K562 (cell line): ENCODE results near the gene ELOB. TPM values are rescaled to one million over a fixed set of nuclear protein-coding genes. Genes with fewer than 3 reads are reported as not detected.

ENCODE experiments used
- ATAC-seq: fragments of 200-7000 bp; cut with Tn5 transposase; 3 replicates; pipeline ENCODE4 v1.9.1; 2020; ENCODE audit warnings: moderate library complexity
- BruUV-seq: library from RNA; stranded (reverse); fragments of 400-500 nt; replicated peaks from 2 replicates; lab custom pipeline; 2021; lab: Mats Ljungman, UMichigan
- CTCF ChIA-PET: fragments of 300-600 bp; formaldehyde crosslinking; extraction: SDS; loops from one replicate; lab custom pipeline; 2021; ENCODE audit warnings: low intra/inter-chr PET ratio; lab: Yijun Ruan, JAX
- POLR2A ChIA-PET: fragments of 300-600, 350-650 bp; sonication (Branson Sonifier 250); formaldehyde crosslinking; extraction: SDS; loops from one replicate; lab custom pipeline; 2021; ENCODE audit warnings: antibody characterized with exemption, inconsistent platforms; lab: Yijun Ruan, JAX
- DNase-seq, 4 experiments: peaks; one replicate each; pipeline versions ENCODE4 v3.0.0 to v3.0.0-alpha.2; 2011 to 2018; ENCODE audit warnings: low spot score in 3 of 4, mixed read lengths in 3 of 4; ENCODE audit errors: extremely low read depth in 1 of 4
- FAIRE-seq: peaks from 2 replicates; lab custom pipeline; 2011; peaks lifted over from hg19 to GRCh38; lab: Jason Lieb, UNC
- H2AFZ ChIP-seq: 2 replicates; pipeline ENCODE4 v1.6.0; 2011; ENCODE audit warnings: low read depth, low read length, control low read depth, inconsistent platforms
- H3K27ac ChIP-seq: fragments of 200-600 bp; 3 replicates; pipeline ENCODE4 v1.8.0; 2011; ENCODE audit warnings: low read depth, mild to moderate bottlenecking, control low read depth, inconsistent platforms, low read length, moderate library complexity, mixed read lengths; ENCODE audit errors: extremely low read depth
- H3K27me3 ChIP-seq, 2 experiments: fragments of 300-600 bp in 1 of 2; 2 replicates in 1 of 2; 3 replicates in 1 of 2; pipeline versions ENCODE4 v1.6.0 to v1.8.0; 2011; ENCODE audit warnings: inconsistent platforms in 2 of 2, low read length in 2 of 2, mild to moderate bottlenecking in 1 of 2, mixed read lengths in 1 of 2, moderate library complexity in 1 of 2; ENCODE audit not compliant: control insufficient read depth in 2 of 2, insufficient read depth in 2 of 2
- H3K36me3 ChIP-seq: fragments of 300-600 bp; 3 replicates; pipeline ENCODE4 v1.8.0; 2011; ENCODE audit warnings: mild to moderate bottlenecking, low read length, inconsistent platforms; ENCODE audit not compliant: control insufficient read depth, insufficient read depth
- H3K4me1 ChIP-seq, 2 experiments: fragments of 200-600 bp in 1 of 2; replicated peaks in 1 of 2; 2 replicates in 1 of 2; 3 replicates in 1 of 2; pipeline versions ENCODE4 v1.5.1 to v1.8.0; 2011; ENCODE audit warnings: inconsistent platforms in 2 of 2, low read length in 2 of 2, mild to moderate bottlenecking in 1 of 2, mixed read lengths in 1 of 2, moderate library complexity in 1 of 2; ENCODE audit not compliant: control insufficient read depth in 2 of 2, insufficient read depth in 2 of 2
- H3K4me2 ChIP-seq: 2 replicates; pipeline ENCODE4 v1.6.1; 2011; ENCODE audit warnings: low read length, control low read depth, inconsistent platforms, mixed read lengths; ENCODE audit not compliant: insufficient read depth
- H3K4me3 ChIP-seq: fragments of 200-600 bp; sonication (generic), shearing (Covaris generic); 2 replicates; pipeline ENCODE4 v1.5.1; 2016; ENCODE audit warnings: control low read depth, inconsistent platforms
- H3K79me2 ChIP-seq: fragments of 200-600 bp; 3 replicates; pipeline ENCODE4 v1.8.0; 2011; ENCODE audit warnings: low read length, inconsistent platforms; ENCODE audit not compliant: control insufficient read depth, insufficient read depth
- H3K9ac ChIP-seq, 2 experiments: 2 replicates each; pipeline versions ENCODE4 v1.6.0 to v1.6.1; 2011; ENCODE audit warnings: low read depth in 2 of 2, low read length in 2 of 2, control low read depth in 1 of 2, inconsistent platforms in 1 of 2, mild to moderate bottlenecking in 1 of 2, mixed read lengths in 1 of 2; ENCODE audit not compliant: insufficient read depth in 1 of 2
- H3K9me1 ChIP-seq: one replicate; pipeline ENCODE4 v1.6.0; 2011; ENCODE audit warnings: inconsistent platforms, mild to moderate bottlenecking, low read length, moderate library complexity; ENCODE audit not compliant: control insufficient read depth, insufficient read depth
- H3K9me3 ChIP-seq: replicated peaks from 2 replicates; pipeline ENCODE4 v1.5.1; 2011; ENCODE audit warnings: low read depth, low read length, inconsistent platforms; ENCODE audit not compliant: control insufficient read depth, insufficient read depth
- H4K20me1 ChIP-seq: replicated peaks from 2 replicates; pipeline ENCODE4 v1.6.1; 2011; ENCODE audit warnings: low read length, inconsistent platforms, mixed read lengths; ENCODE audit not compliant: control insufficient read depth, insufficient read depth
- CBX2 ChIP-seq: fragments of 200-600 bp; sonication (generic); IDR thresholded peaks from one replicate; pipeline ENCODE4 v1.6.1; 2012; ENCODE audit warnings: mild to moderate bottlenecking, low read length, inconsistent platforms; ENCODE audit not compliant: insufficient read depth, poor library complexity, severe bottlenecking
- FOXP4 ChIP-seq: sonication (generic); formaldehyde crosslinking; IDR thresholded peaks from 2 replicates; pipeline ENCODE4 v1.8.0; 2022; ENCODE audit warnings: mild to moderate bottlenecking, missing genetic modification reagents, borderline replicate concordance
- NCOA6 ChIP-seq: fragments of 450-650 bp; IDR thresholded peaks from 2 replicates; pipeline ENCODE4 v1.6.1; 2017; ENCODE audit warnings: mild to moderate bottlenecking
- PCBP2 ChIP-seq: fragments of 200-400 bp; formaldehyde crosslinking; IDR thresholded peaks from 2 replicates; pipeline ENCODE4 v1.6.1; 2018; ENCODE audit warnings: low read length, low read depth, mild to moderate bottlenecking, moderate library complexity; ENCODE audit not compliant: poor library complexity, severe bottlenecking
- RAD51 ChIP-seq: fragments of 450-650 bp; IDR thresholded peaks from 2 replicates; pipeline ENCODE4 v1.7.1; 2016; ENCODE audit warnings: low read depth, mild to moderate bottlenecking, borderline replicate concordance
- RBM17 ChIP-seq: fragments of 200-400 bp; formaldehyde crosslinking; IDR thresholded peaks from 2 replicates; pipeline ENCODE4 v1.6.1; 2017; ENCODE audit warnings: low read depth, mild to moderate bottlenecking, low read length, borderline replicate concordance
- RERE ChIP-seq: sonication (generic); formaldehyde crosslinking; IDR thresholded peaks from 2 replicates; pipeline ENCODE4 v1.8.0; 2023; ENCODE audit warnings: missing genetic modification reagents, mild to moderate bottlenecking, borderline replicate concordance
- SAP30 ChIP-seq: fragments of 200-600 bp; sonication (generic); IDR thresholded peaks from 2 replicates; pipeline ENCODE4 v1.6.1; 2012; ENCODE audit warnings: borderline replicate concordance, low read depth, mild to moderate bottlenecking, moderate library complexity, low read length, control low read depth, inconsistent platforms; ENCODE audit not compliant: insufficient read depth, poor library complexity, severe bottlenecking
- SMAD3 ChIP-seq: fragments of 450-650 bp; formaldehyde crosslinking; conservative IDR thresholded peaks from 2 replicates; pipeline ENCODE4 v1.4.0; 2020; ENCODE audit warnings: mild to moderate bottlenecking
- SNIP1 ChIP-seq: fragments of 450-650 bp; IDR thresholded peaks from 2 replicates; pipeline ENCODE4 v1.7.1; 2017; ENCODE audit warnings: low read depth, mild to moderate bottlenecking
- SRF ChIP-seq, 2 experiments: fragments of 250-450, 450-650 bp in 1 of 2; sonication (Bioruptor Pico) in 1 of 2; sonication (generic) in 1 of 2; formaldehyde crosslinking; IDR thresholded peaks; 2 replicates each; pipeline versions ENCODE4 v1.5.0 to v1.5.1; 2020 to 2022; ENCODE audit warnings: mild to moderate bottlenecking in 1 of 2, missing genetic modification reagents in 1 of 2
- TAL1 ChIP-seq: fragments of 450-650 bp; IDR thresholded peaks from 2 replicates; pipeline ENCODE4 v1.6.1; 2016; ENCODE audit warnings: mild to moderate bottlenecking
- ZKSCAN1 ChIP-seq: fragments of 150-350 bp; IDR thresholded peaks from 2 replicates; pipeline ENCODE4 v1.6.1; 2016; ENCODE audit warnings: low read depth, low read length
- WGBS: fragments of 100-300 bp; shearing (Covaris generic); methylation state at CpG from one replicate; pipeline ENCODE4 v1.1.6; 2016; ENCODE audit warnings: low coverage, mixed read lengths; ENCODE audit not compliant: insufficient coverage; ENCODE audit errors: missing lambda C conversion rate; 5-methylcytosine and 5-hydroxymethylcytosine counted together
- in situ Hi-C: fragments of 300-500 bp; cut with MboI; formaldehyde crosslinking; loops from 4 replicates; pipeline ENCODE4 v1.15.0; 2018; ENCODE audit warnings: inconsistent platforms, mixed read lengths
- intact Hi-C: fragments of 100-400 bp; cut with micrococcal nuclease; formaldehyde crosslinking; loops from 2 replicates; pipeline ENCODE4 v1.14.2; 2022
- polyA plus RNA-seq, 8 experiments: library from polyadenylated mRNA; depleted of rRNA in 4 of 8; stranded (reverse) in 5 of 8; unstranded in 3 of 8; fragments of >200 nt; fragmentation: Nextera tagmentation in 2 of 8; fragmentation: Illumina TruSeq in 1 of 8; extraction: Ambion mirVana in 2 of 8; extraction: Trizol in 1 of 8; gene quantifications; 2 replicates each; pipeline versions ENCODE4 v1.2.1 to v1.2.3, GENCODE V29; 2011 to 2014; ENCODE audit warnings: inconsistent platforms in 1 of 8, missing spikeins in 1 of 8
- total RNA-seq, 7 experiments: library from RNA; depleted of rRNA in 6 of 7; stranded (reverse); fragments of >200 nt in 6 of 7; fragmentation: Illumina TruSeq in 2 of 7; extraction: Trizol in 2 of 7; gene quantifications; 2 replicates each; pipeline versions ENCODE4 v1.2.1 to v1.2.3, GENCODE V29; 2011 to 2021; ENCODE audit warnings: low replicate concordance in 1 of 7

The ELOB gene
- total and polyA plus RNA-seq, 9 of the 15 experiments (the other 6 are each of a cell fraction or from before 2014, with no cell fraction given), result 63.2 to 791 (median 237) TPM

GRCh38 chr16:2744711-2745110 lies 32.4 kb downstream of the ELOB start:
- DNase-seq (no peak), ATAC-seq (no peak), FAIRE-seq (no peak)
- intact Hi-C loops, result no loop called here
- Histone ChIP-seq H3K4me2 (no peak overlapping the region), H2AFZ (no peak overlapping the region), H3K9me1 (no peaks in the 10 kb centered on the region), H3K36me3 (peaks cover 6% of the 10 kb centered on the region; the same call in 2 of the 3 replicates), H3K27me3 (no peaks in the 10 kb centered on the region), H3K4me3 (no peak overlapping the region), H3K9ac (no peak overlapping the region), H3K27ac (no peak overlapping the region), H4K20me1 (no peaks in the 10 kb centered on the region), H3K9me3 (no peaks in the 10 kb centered on the region), H3K4me1 (peaks cover 0 to 26% of the 10 kb centered on the region in 2 experiments; a peak in 2 of 5 replicates), H3K79me2 (no peaks in the 10 kb centered on the region)
- 49% methylated on average over 6 of the region's 6 CpGs for WGBS
- CTCF ChIA-PET, result no interaction called here
- TF ChIP-seq SAP30 (no peak), NCOA6 (no peak), RBM17 (no peak), SRF (CRISPR knock-in tag; IDR thresholded peaks at IDR 0.05) (no peak), SNIP1 (no peak), FOXP4 (CRISPR knock-in tag) (no peak), TAL1 (no peak), ZKSCAN1 (no peak), RERE (CRISPR knock-in tag) (no peak), PCBP2 (no peak), SMAD3 (no peak), CBX2 (no peak), RAD51 (no peak)
- TF ChIP-seq, all 486 proteins: peak for 0
- POLR2A ChIA-PET, result interaction anchor here (0.8 kb wide), 1 partner anchor 24 kb away, joined by 3 read pairs; no protein-coding TSS in a partner anchor
- in situ Hi-C loops, result no loop called here
- no TSS peak for BruUV-seq
